GM18867 (cell line): ENCODE results near the gene XRCC1.
A peak's percentile ranks its signal among the peaks of the same experiment; 100 is the strongest.
"Not testable (repeated sequence)": the region's sequence is repeated elsewhere in the genome, so short reads cannot be mapped to it uniquely, and the experiment has no call there.

Source experiments
- ATAC-seq: cut with Tn5 transposase; IDR thresholded peaks from one replicate; pipeline ENCODE4 v1.9.1; 2021; ENCODE audit warnings: mild to moderate bottlenecking, moderate library complexity; ENCODE audit not compliant: unreplicated experiment

XRCC1 gene

DNA sequence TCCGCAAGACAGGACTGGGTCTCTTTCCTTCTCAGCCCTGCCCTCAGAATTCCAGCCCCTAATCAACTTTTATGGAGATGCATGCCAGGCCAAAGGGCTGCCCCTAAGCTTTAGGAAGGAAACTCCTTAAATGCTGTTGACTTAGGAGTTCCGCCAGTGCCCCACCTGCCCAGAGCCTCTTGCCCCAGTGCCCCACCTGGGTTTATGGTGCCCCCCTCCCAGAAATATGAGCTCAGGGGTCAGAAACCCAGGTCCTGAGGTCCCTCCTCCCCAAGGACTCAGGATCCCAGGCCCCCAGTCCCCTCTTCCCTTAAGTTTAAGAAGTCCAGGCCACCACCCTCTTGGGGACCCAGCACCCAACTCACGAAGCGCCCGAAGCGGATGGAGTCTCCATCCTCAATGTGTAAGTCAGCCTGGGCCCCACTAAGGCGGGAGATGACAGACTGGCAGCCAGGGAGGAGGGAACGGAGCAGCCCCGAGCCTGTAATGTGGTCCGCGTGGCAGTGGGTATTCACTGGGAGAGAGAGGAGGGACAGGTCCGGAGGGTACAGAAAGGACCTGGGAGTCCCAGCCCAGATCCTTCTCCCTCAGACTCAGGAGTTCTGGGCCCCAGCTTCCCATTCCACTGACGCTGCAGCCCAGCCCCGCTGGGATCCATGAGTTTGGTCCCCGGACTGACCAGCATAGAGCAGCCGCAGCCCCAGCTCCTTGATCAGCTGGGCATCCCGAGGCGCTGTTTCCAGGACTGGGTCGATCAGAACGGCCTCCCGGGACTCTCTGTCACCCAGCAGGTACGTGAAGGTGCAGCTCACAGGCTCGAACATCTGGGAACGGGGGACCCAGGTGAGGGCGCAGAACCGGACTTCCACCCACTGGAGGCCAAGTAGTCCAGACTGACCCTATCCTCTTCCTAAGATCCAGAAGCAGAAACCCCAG, 49.2 kb downstream of the XRCC1 start:
- ATAC-seq: no peak

- no peak for ATAC-seq
Observed at GRCh38 chr19:43524922-43525835, 50.1 kb downstream of the XRCC1 start.

DNA sequence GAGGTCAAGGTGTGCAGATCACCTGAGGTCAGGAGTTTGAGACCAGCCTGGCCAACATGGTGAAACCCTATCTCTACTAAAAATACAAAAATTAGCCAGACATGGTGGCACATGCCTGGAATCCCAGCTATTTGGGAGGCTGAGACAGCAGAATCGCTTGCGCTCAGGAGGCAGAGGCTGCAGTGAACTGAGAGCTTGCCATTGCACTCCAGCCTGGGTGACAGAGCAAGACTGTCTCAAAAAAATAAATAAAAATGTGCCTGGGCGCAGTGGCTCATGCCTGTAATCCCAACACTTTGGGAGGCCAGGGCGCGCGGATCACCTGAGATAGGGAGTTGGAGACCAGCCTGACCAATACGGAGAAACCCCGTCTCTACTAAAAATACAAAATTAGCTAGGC, 51.6 kb downstream of the XRCC1 start:
- not testable (repeated sequence) for ATAC-seq

DNA sequence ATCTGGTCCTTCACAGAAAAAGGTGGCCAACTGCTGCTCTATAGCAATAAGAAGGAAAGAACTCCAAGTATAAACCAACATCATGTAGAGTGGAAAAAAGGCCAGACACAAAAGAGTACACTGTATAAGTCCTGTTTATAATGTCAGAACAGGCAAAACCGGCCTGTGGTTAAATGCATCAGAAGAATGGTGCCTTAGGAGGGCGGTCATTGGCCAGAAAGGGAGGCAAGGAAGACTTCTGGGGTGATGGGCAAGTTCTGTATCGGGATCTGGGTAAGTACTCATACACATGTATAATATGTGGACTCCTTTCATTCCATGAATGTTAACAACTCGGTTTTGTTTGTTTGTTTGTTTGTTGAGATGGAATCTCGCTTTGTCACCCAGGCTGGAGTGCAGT, 52.4 kb downstream of the XRCC1 start:
- ATAC-seq: no peak

- ATAC-seq: no peak
Observed at GRCh38 chr19:43519436-43520088, 55.8 kb downstream of the XRCC1 start.

DNA sequence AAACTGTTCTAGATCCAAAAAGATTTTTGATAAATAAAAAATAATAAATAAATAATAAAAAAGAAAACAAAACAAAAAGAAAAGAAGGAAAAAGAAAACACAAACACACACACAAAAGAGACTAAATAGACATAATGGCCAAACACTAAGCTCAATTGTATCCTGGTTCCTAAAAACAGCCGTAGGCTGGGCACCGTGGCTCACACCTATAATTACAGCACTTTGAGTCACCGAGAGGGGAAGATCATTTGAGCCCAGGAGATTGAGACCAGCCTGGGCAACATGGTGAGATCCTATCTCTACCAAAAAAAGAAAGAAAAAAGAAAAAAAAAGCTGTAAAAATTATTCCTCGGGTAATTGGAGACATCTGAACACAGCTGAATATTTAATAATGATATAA, 57.3 kb downstream of the XRCC1 start:
- no peak for ATAC-seq

DNA sequence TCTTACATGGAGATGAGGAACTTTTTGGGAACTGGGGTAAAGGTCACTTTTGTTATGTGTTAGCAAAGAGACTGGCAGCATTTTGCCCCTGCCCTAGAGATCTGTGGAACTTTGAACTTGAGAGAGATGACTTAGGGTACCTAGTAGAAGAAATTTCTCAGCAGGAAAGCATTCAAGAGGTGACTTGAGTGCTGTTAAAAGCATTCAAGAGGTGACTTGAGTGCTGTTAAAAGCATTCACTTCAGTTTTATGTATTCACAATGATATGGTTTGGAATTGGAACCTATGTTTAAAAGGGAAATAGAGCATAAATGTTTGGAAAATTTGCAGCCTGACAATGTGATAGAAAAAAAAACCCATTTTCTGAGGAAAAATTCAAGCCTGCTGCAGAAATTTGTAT, 62.9 kb downstream of the XRCC1 start:
- not testable (repeated sequence) for ATAC-seq

DNA sequence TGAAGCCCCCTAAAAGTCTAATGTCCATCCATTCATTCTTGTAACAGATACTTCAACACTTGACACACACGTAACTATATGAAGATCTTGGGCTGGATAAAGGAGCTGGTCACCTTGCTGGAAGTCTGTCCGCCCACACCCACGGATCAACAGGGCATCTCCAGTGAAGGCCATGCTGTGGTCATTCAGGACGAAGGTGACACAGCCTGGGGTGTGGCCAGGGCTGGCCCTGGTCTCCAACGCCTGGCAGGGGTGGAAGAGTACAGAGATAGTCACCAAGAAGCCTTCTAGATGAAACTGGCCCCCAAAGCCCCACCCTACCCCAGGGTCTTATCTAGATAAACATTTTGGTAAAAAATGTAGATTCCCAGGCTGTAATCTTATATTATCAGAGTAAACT, 64.0 kb downstream of the XRCC1 start:
- no peak for ATAC-seq

GRCh38 chr19:43510713-43511112, 64.6 kb downstream of the XRCC1 start:
- no peak for ATAC-seq

DNA sequence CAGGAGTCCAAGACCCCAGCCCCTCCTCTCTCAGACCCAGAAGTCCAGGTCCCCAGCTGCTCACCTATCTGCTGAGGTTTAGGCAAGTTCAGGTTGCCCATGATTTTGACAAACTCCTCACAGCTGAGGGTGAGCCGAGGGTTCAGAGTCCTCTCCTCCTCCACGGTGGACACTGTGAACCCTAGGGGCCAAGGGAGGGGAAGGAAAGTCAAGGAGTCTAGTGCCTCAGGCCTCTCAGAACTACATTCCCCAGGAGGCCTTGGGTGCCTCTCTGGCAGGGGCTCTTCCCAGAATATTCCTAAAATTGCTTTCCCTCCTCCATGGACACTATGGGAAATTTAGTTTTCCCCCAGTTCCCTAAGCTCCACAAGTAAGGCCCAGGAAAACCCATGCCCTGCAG, 67.4 kb downstream of the XRCC1 start:
- ATAC-seq: no peak

DNA sequence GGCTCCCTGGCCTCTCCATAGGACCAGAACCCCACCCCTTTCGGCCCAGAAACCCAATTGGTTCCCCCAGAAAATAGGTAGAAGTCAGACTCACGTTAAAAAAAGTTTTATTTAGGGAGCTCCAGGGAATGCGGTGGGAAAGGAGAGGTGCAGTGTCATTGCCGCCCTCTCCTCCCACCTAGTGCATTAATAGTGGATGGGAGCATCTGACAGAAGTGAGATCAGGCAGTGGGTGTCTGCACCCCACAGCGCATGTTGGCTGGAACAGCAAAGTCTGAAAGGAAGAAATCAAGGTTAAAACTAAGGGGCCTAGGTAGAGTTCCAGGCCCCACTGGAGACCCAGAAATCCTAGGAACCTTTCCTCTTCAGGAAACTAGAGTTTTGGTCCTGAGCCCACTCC, 68.7 kb downstream of the XRCC1 start:
- no peak for ATAC-seq

- no peak for ATAC-seq
Observed at GRCh38 chr19:43505941-43506340, 69.4 kb downstream of the XRCC1 start.

- ATAC-seq: no peak
Observed at GRCh38 chr19:43505186-43505456, 70.2 kb downstream of the XRCC1 start.

- ATAC-seq: peak; percentile 24
Observed at GRCh38 chr19:43504426-43505185, 70.7 kb downstream of the XRCC1 start, which contains the start of gene PHLDB3. Gene PHLDB3 (minus strand): TSS chr19:43504746. CDS start chr19:43504118, 628 bp downstream.

DNA sequence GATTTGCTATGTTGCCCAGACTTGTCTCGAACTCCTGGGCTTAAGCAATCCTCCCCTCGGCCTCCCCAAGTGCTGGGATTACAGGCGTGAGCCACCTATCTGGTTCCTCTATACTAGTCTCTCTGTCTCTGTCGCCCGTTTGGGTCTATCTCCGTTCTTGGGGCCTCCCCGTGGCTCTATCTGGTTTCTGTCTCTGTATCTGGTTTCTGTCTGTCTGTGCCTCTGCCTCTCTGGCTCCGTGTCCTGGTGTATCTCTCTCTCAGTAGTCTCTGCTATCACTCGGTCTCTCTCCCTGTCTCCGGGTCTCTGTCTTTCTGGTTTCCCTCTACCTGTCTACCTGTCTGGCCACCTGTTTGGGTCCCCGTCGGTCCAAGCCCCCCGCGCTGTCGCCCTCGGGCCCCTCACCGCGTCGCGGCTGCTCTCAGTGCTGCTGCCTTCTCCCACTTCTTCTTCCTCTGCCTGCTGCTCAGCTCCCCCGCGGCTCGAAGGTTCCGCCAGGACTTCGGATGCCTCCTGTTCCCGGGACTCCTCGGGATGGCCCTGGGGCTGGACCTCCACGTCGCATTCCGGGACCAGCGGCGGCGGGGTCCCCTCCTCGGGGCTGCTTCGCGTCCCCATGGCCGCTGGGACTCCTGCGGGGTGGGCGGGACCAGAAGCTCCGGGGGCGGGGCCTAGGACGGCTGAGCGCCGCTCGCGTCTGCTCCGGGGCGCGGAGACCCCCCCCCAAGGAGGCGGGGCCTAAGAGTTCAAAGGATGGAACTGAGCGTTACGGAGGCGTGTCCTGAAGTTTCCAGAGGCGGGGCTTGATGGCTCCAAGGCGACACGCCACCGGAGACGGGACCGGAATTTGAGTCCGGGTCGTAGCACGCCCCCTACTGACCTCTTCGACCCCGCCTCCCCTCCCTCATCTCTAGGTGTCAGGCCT, 71.6 kb downstream of the XRCC1 start:
- peak; percentile 85 for ATAC-seq

GRCh38 chr19:43502419-43502976, 72.8 kb downstream of the XRCC1 start:
- no peak for ATAC-seq

GRCh38 chr19:43501661-43502418, 73.5 kb downstream of the XRCC1 start:
- no peak for ATAC-seq

DNA sequence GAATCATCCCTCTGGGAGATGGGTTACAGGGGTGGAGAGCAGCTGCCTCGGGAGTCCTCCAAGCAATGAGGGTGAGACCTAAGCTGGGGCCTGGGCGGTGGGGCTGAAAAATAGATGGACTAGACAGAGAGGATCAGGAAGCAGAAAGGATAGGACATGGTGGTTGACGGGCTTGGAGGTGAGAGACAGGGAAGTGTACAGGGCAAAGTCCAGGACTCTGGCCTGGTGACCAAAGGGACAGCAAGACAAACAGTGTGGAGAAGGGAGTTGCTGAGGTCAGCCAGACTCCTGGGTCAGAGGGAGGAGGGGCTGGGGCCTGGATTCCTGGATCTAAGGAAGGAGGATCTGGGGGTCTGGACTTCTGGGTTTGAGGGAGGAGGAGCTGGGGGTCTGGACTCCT, 76.3 kb downstream of the XRCC1 start:
- ATAC-seq: no peak
